IMR-90 (cell line): ENCODE data around the gene DUT. TPM values are rescaled to one million over a fixed set of nuclear protein-coding genes. Genes with fewer than 3 reads are reported as not detected.

Experiments used
- ATAC-seq: fragments of 200-7000 bp; cut with Tn5 transposase; 2 replicates; pipeline ENCODE4 v1.9.1; 2020; ENCODE audit warnings: low read depth, mild to moderate bottlenecking, moderate library complexity
- BruUV-seq: library from RNA; stranded (reverse); fragments of 400-500 nt; replicated peaks from 2 replicates; lab custom pipeline; 2021; lab: Mats Ljungman, UMichigan
- CTCF ChIA-PET: fragments of 300-600 bp; formaldehyde crosslinking; extraction: SDS; loops from one replicate; lab custom pipeline; 2021; ENCODE audit warnings: antibody characterized with exemption; lab: Yijun Ruan, JAX
- POLR2A ChIA-PET: fragments of 300-600 bp; sonication (Branson Sonifier 250); formaldehyde crosslinking; loops from one replicate; lab custom pipeline; 2022; ENCODE audit warnings: antibody characterized with exemption; ENCODE audit not compliant: unreplicated experiment; lab: Charles Lee
- DNase-seq: peaks from one replicate; pipeline ENCODE4 v3.0.0; 2013
- H2AFZ ChIP-seq: replicated peaks from 2 replicates; pipeline ENCODE3; 2013; ENCODE audit warnings: low read length, mild to moderate bottlenecking; ENCODE audit not compliant: poor library complexity
- H2AK5ac ChIP-seq: 2 replicates; pipeline ENCODE4 v1.6.1; 2013; ENCODE audit warnings: low read depth, low read length, inconsistent platforms
- H2AK9ac ChIP-seq: replicated peaks from 2 replicates; pipeline ENCODE3; 2013; ENCODE audit warnings: mild to moderate bottlenecking, low read depth, low read length, moderate library complexity; ENCODE audit not compliant: poor library complexity
- H2BK120ac ChIP-seq: 2 replicates; pipeline ENCODE4 v1.6.1; 2013; ENCODE audit warnings: low read depth, low read length, inconsistent platforms
- H2BK15ac ChIP-seq: 3 replicates; pipeline ENCODE4 v1.6.1; 2013; ENCODE audit warnings: low read depth, low read length, inconsistent platforms
- H2BK20ac ChIP-seq: 2 replicates; pipeline ENCODE4 v1.6.1; 2013; ENCODE audit warnings: low read depth, mild to moderate bottlenecking, inconsistent platforms, low read length, moderate library complexity
- H2BK5ac ChIP-seq: 2 replicates; pipeline ENCODE4 v1.6.1; 2013; ENCODE audit warnings: mild to moderate bottlenecking, low read depth, low read length, inconsistent platforms; ENCODE audit not compliant: poor library complexity, severe bottlenecking
- H3K14ac ChIP-seq: replicated peaks from 2 replicates; pipeline ENCODE4 v1.6.1; 2013; ENCODE audit warnings: low read depth, low read length, inconsistent platforms
- H3K18ac ChIP-seq: 2 replicates; pipeline ENCODE4 v1.6.1; 2013; ENCODE audit warnings: low read depth, low read length, control low read depth
- H3K23ac ChIP-seq: 2 replicates; pipeline ENCODE4 v1.6.1; 2013; ENCODE audit warnings: low read depth, low read length, inconsistent platforms
- H3K27ac ChIP-seq: 2 replicates; pipeline ENCODE4 v1.5.1; 2013; ENCODE audit warnings: mild to moderate bottlenecking, control low read depth, low read length; ENCODE audit not compliant: insufficient read depth
- H3K27me3 ChIP-seq: 2 replicates; pipeline ENCODE4 v1.6.1; 2013; ENCODE audit warnings: low read length; ENCODE audit not compliant: control insufficient read depth, insufficient read depth
- H3K36me3 ChIP-seq: 2 replicates; pipeline ENCODE4 v1.6.1; 2013; ENCODE audit warnings: low read length, mixed read lengths; ENCODE audit not compliant: control insufficient read depth, insufficient read depth
- H3K4ac ChIP-seq: 2 replicates; pipeline ENCODE4 v1.6.1; 2013; ENCODE audit warnings: low read depth, low read length, inconsistent platforms
- H3K4me1 ChIP-seq: 2 replicates; pipeline ENCODE4 v1.6.1; 2013; ENCODE audit warnings: low read length, mixed read lengths; ENCODE audit not compliant: control insufficient read depth, insufficient read depth
- H3K4me2 ChIP-seq: 2 replicates; pipeline ENCODE4 v1.6.1; 2013; ENCODE audit warnings: low read depth, mild to moderate bottlenecking, control low read depth, low read length, moderate library complexity
- H3K4me3 ChIP-seq: 2 replicates; pipeline ENCODE4 v1.5.1; 2013; ENCODE audit warnings: low read depth, mild to moderate bottlenecking, control low read depth, low read length, moderate library complexity; ENCODE audit not compliant: insufficient read depth
- H3K56ac ChIP-seq: 2 replicates; pipeline ENCODE4 v1.6.1; 2013; ENCODE audit warnings: low read length, inconsistent platforms; ENCODE audit not compliant: insufficient read depth; ENCODE audit errors: extremely low read depth
- H3K79me1 ChIP-seq, 2 experiments: 2 replicates each; pipeline ENCODE4 v1.6.1; 2013; ENCODE audit warnings: low read length in 2 of 2, inconsistent platforms in 1 of 2, low read depth in 1 of 2
- H3K9ac ChIP-seq: 2 replicates; pipeline ENCODE4 v1.6.1; 2013; ENCODE audit warnings: low read depth, low read length, control low read depth
- H3K9me1 ChIP-seq: 2 replicates; pipeline ENCODE4 v1.6.1; 2013; ENCODE audit warnings: low read length, inconsistent platforms; ENCODE audit not compliant: insufficient read depth
- H3K9me3 ChIP-seq: 2 replicates; pipeline ENCODE4 v1.6.1; 2013; ENCODE audit warnings: low read length; ENCODE audit not compliant: control insufficient read depth, insufficient read depth
- H4K20me1 ChIP-seq: 2 replicates; pipeline ENCODE4 v1.6.1; 2013; ENCODE audit warnings: low read length, inconsistent platforms; ENCODE audit not compliant: insufficient read depth
- H4K5ac ChIP-seq: 2 replicates; pipeline ENCODE4 v1.6.1; 2013; ENCODE audit warnings: mild to moderate bottlenecking, low read depth, low read length, control low read depth
- H4K8ac ChIP-seq, 2 experiments: 2 replicates each; pipeline ENCODE4 v1.6.1; 2013; ENCODE audit warnings: low read depth in 2 of 2, low read length in 2 of 2, control low read depth in 1 of 2, inconsistent platforms in 1 of 2
- H4K91ac ChIP-seq: 2 replicates; pipeline ENCODE4 v1.6.1; 2013; ENCODE audit warnings: low read depth, low read length, inconsistent platforms; ENCODE audit not compliant: insufficient read depth
- CEBPB ChIP-seq: IDR thresholded peaks from 2 replicates; pipeline ENCODE4 v1.6.1; 2012; ENCODE audit warnings: low read depth, low read length, improper control_type of control experiment
- FOS ChIP-seq: fragments of 150-350 bp; IDR thresholded peaks from 2 replicates; pipeline ENCODE4 v1.6.1; 2016; ENCODE audit warnings: low read depth, low read length
- RCOR1 ChIP-seq: IDR thresholded peaks from 2 replicates; pipeline ENCODE4 v1.6.1; 2012; ENCODE audit warnings: mild to moderate bottlenecking, low read length, improper control_type of control experiment; ENCODE audit not compliant: insufficient replicate concordance
- WGBS, 2 experiments: methylation state at CpG; one replicate each; pipeline versions ENCODE4 v1.1.5 to v1.1.7; 2013; ENCODE audit warnings: missing lambda C conversion rate in 2 of 2; ENCODE audit not compliant: insufficient read length in 1 of 2; ENCODE audit errors: extremely low coverage in 2 of 2; 5-methylcytosine and 5-hydroxymethylcytosine counted together
- dilution Hi-C: fragments of 300-500 bp; cut with HindIII; formaldehyde crosslinking; loops from one replicate; pipeline ENCODE4 v1.14.3; 2018; ENCODE audit warnings: low sequenced_read_pairs; ENCODE audit not compliant: unreplicated experiment
- in situ Hi-C: fragments of 300-500 bp; cut with MboI; formaldehyde crosslinking; loops from 3 replicates; pipeline ENCODE4 v1.14.3; 2019; ENCODE audit warnings: low sequenced_read_pairs, inconsistent platforms, mixed read lengths
- intact Hi-C: fragments of 100-400 bp; cut with micrococcal nuclease; formaldehyde crosslinking; loops from 2 replicates; pipeline ENCODE4 v1.10.0; 2022
- polyA plus RNA-seq, 3 experiments: library from polyadenylated mRNA; depleted of rRNA; stranded (reverse); fragments of >200 nt; gene quantifications; 2 replicates each; pipeline ENCODE4 v1.2.3, GENCODE V29; 2012; ENCODE audit warnings: low replicate concordance in 1 of 3
- total RNA-seq: library from RNA; depleted of rRNA; stranded (reverse); fragments of >200 nt; gene quantifications from 2 replicates; pipeline ENCODE4 v1.2.3, GENCODE V29; 2012

Gene DUT
- total and polyA plus RNA-seq, 2 of the 4 experiments (the other 2 are of a cell fraction): 18.8 to 36.4 TPM

GRCh38 chr15:48373821-48374451, 42.7 kb downstream of the DUT start:
- dilution Hi-C loops: no loop called here
- WGBS, 2 experiments: 20% methylated on average over 1 of the region's 10 CpGs; no CpG with 5 or more reads in 1 of the 2 experiments

More at GRCh38 chr15:48373821-48374451, 42.7 kb downstream of the DUT start:
- Histone ChIP-seq H3K56ac (no peak overlapping the region), H3K9me3 (no peaks in the 10 kb centered on the region), H3K14ac (peak overlapping the region; percentile 51; the same call in 1 of the 2 replicates), H2BK5ac (no peak overlapping the region), H3K27me3 (no peaks in the 10 kb centered on the region), H3K4me2 (peak overlapping the region; percentile 20; the same call in 1 of the 2 replicates), H4K91ac (peak overlapping the region; percentile 63; the same call in 1 of the 2 replicates), H2BK15ac (peak overlapping the region; percentile 63; the same call in 2 of the 3 replicates), H3K79me1 (no peaks in the 10 kb centered on the region), H3K27ac (no peak overlapping the region), H2AK9ac (no peak overlapping the region), H3K23ac (peak overlapping the region; percentile 61; the same call in 1 of the 2 replicates), H3K4ac (no peak overlapping the region; the same call in 1 of the 2 replicates), H3K4me1 (peaks cover 2% of the 10 kb centered on the region; the same call in 1 of the 2 replicates), H4K20me1 (no peaks in the 10 kb centered on the region), H2AFZ (peak overlapping the region; percentile 47), H4K8ac (peak overlapping the region in 1 of 2 experiments; percentile 27; a peak in 1 of 4 replicates), H2AK5ac (peak overlapping the region; percentile 37; the same call in 1 of the 2 replicates), H3K9me1 (peaks cover 4% of the 10 kb centered on the region; the same call in 1 of the 2 replicates), H3K4me3 (no peak overlapping the region), H4K5ac (no peak overlapping the region), H2BK20ac (peak overlapping the region; percentile 4), H2BK120ac (peak overlapping the region; percentile 5), H3K9ac (no peak overlapping the region), H3K36me3 (no peaks in the 10 kb centered on the region), H3K18ac (no peak overlapping the region)
- intact Hi-C loops: no loop called here
- peak; percentile 76 for TF ChIP-seq CEBPB
- TF ChIP-seq RCOR1: no peak
- 0 out of 2 replicates have a peak, but pooled peaks have one; percentile 42 for TF ChIP-seq FOS
- ATAC-seq: peak; percentile 85
- ChIA-PET POLR2A (no interaction called here), CTCF (interaction anchor here (0.8 to 1.6 kb wide), 4 partner anchors 16 to 37 kb away, joined by 3 to 4 read pairs (median 4); no protein-coding TSS in a partner anchor)
- in situ Hi-C loops: loop anchor here (25.0 kb wide), 1 partner anchor 588 kb away; the partner anchor contains the start of gene SHC4
- BruUV-seq: no TSS peak
- DNase-seq: peak; percentile 81
